Activated naive CD4-positive, alpha-beta T cell treated with Interleukin-2 at 50 U/mL for 16 hours (primary cell): Measurements from ENCODE around the gene RAB6B.

Experiments
- DNase-seq: peaks from one replicate; pipeline ENCODE4 v3.0.0-alpha.2; 2020

Gene RAB6B

GRCh38 chr3:133855772-133856171 is 39.9 kb downstream of the RAB6B start:
- DNase-seq, result no peak

- DNase-seq, result no peak
Measured at GRCh38 chr3:133855002-133855370, 40.7 kb downstream of the RAB6B start.

- no peak for DNase-seq
Measured at GRCh38 chr3:133854264-133855001, 41.2 kb downstream of the RAB6B start.

DNA sequence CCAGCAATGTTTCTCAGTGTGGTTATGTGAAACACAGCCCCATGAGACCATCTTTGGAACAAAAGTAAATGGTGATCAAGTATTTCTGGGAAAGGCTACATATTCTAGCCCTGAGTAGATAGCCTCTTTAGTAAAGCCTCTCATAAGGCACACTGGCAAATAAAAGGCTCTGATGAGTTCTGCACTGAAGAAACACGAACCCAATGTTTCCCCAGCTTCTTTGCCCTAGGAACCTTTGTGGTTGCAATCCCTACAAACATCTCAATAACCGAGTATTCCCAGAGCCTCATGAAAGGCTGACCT is 41.8 kb downstream of the RAB6B start:
- no peak for DNase-seq

DNA sequence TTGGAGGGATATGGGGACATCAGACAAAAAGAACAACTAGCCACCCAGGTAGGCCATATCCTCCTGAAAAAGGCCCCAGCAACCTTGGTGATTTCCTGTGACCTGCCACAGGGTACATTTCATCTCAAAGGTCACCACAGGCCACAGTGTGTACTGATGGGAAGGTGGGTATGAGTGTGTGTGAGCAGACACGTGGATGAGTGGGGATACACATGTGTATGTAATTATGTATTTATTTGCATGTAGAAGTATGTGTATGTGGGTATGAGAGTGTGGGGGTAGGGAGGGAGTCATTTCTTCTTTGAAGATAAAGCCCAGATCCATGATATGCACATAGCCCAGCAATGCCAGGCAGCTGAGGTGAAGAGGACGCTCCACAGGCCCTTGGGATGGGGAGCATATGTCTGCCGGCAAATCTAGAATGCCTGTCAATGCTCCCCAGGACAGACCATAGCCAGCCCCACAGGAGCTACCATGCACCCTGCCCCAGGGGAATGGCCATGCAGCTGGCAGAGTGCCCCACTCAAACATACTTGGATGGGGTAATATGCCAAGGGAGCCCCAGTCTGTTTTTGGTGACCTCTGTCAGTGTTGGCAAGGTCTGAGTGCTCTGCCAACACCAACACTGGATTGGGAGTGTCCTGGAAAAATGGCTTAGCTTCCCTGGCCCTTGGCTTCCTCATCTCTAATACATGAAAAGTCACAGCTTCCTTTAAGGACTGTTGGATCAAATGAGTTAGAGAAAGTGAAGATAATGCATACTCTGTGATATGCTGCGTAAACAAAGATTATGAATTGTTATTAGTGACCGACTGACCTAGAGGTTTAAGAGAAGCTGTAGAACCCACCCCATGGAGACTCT is 42.4 kb downstream of the RAB6B start:
- DNase-seq, result no peak

DNA sequence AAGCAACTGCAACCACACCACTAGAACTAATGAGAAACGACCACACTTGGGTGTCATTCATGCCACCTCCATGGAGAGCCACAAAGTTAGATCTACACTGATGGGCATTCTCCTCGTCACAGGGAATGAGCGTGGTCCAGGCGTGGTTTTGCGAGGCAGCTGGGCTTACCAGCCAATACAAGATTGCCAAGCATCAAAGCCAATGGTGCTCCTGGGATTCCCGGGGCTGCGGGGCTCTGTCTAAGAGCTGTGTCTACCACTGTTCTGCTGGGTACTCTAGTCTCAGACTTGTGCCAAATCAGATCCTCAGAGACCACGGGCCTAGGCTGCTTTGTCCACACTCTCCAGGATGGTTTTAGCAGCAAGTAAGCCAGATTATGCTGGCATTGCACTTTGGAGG is 43.8 kb downstream of the RAB6B start:
- no peak for DNase-seq

- no peak for DNase-seq
Measured at GRCh38 chr3:133851266-133851906, 44.3 kb downstream of the RAB6B start.

DNA sequence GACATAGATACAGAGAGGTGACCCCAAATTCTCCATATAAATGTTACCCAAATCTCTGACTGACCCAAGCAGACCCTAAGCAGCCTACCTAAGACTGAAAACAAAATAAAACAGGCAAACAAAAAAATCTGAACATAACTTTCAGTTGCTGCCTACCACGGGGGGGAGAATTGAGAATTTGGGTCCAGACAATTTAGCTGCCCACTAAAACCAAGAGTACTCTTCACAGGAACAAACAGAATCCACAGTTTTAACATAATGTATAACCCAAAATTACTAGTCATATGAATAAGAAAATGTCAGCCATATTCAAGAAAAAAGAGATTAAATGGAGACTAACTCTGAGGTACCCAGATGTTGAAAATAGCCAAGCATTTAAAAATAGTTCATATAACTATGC is 45.6 kb downstream of the RAB6B start:
- DNase-seq, result no peak

DNA sequence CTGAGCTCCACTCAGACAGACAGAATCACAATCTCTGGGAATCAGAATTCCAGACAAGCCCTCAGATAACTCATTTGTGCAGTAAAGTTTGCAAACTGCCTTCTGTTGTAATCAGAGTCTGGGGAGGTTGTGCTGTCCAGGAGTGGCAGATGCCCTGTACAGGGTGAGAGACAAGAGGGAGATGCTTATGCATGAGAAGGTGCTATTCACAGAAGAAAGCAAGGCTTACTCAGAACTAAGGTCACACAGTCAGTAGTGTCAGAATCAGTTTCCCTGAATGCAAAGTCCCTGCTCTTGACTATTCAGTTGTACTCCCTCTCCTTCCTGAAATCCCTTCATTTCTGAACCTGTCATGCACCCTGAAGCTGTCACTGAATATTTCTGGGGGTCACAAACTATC is 46.3 kb downstream of the RAB6B start:
- no peak for DNase-seq

DNA sequence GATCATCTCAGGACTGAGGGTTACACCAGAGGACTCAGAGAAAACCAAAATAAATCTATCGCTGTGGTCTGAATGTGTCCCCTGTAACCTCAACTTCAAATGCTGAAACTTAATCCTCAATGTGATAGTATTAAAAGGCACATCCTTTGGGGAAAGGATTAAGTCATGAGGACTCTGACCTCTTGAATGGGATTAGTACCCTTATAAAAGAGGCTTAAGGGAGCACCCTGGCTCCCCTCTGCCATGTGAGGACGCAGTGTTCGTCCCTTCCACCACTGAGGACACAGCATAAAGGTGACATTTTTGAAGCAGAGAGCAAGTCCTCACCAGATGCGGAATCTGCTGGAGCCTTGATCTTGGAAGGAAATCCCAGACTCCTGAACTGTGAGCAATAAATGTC is 50.6 kb downstream of the RAB6B start:
- no peak for DNase-seq

DNA sequence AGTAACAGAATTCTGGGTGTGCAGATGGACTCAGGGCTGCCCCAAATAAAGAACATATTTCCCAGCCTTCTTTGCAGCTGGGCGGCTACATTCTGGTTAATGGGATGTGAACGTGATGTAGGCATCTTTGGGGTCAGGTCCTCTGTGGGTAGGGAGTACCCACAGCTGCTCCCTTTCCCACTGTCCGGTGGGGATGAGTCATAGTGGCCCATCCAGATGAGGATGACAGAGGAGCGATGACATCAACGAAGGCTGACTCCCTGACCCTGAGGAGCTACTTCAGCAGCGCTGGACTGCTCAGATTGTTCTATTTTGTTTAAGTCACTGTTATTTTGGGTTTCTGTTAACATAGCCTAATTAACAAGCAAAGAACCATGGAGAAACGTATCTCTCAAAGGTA is 52.0 kb downstream of the RAB6B start:
- DNase-seq, result no peak

GRCh38 chr3:133842158-133842557 is 53.5 kb downstream of the RAB6B start:
- no peak for DNase-seq

DNA sequence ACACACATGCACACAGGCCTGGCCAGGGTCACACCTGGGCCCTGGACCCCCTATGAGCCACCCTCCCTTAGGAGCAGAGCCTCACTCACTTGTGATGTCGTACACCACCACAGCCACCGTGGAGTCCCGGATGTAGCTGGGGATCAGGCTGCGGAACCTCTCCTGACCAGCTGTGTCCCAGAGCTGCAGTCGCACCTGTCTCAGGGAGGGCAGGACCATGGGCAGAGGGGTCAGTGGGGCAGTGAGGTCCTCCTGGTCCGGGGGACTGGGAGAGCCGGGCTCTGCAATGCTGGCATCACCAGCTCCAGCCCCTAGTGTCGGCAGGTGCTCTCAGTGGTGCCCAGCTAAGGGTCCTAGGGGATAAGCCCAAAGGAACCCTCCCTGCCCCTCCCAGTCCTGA is 54.5 kb downstream of the RAB6B start:
- DNase-seq, result no peak

GRCh38 chr3:133840767-133841166 is 54.9 kb downstream of the RAB6B start:
- DNase-seq, result no peak

DNA sequence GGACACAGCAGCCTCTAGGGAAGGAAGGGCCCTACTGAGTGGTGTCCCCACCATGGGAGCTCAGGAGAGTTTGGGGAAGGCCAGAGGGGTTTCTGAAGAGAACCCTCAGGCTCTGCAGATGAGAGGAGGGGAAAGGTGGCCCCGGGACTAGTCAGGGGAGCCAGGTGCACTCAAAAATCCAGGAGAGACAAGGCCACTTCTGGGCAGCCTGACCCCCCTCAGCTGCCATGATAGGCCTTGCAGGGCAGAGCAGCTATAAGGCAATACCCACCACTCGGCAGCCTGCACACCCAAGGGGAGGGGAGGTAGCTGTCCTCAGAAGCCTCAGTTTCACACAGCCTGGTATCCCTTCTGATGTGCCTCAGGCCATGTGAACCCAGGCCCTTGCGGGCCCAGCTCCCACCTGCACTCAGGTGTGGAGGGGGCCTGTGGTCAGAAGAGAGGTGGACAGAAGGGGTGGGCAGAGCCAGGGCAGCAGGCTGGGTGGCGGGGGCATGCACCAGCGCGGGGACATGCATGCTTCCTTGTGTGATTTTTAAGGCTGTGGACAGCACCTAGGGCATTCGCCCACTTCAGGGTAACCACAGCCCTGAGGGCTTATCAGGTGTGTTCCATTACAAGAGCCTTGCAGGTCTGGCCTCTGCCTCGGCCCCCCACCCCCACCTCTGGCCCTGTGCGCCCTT is 55.5 kb downstream of the RAB6B start:
- DNase-seq, result no peak

DNA sequence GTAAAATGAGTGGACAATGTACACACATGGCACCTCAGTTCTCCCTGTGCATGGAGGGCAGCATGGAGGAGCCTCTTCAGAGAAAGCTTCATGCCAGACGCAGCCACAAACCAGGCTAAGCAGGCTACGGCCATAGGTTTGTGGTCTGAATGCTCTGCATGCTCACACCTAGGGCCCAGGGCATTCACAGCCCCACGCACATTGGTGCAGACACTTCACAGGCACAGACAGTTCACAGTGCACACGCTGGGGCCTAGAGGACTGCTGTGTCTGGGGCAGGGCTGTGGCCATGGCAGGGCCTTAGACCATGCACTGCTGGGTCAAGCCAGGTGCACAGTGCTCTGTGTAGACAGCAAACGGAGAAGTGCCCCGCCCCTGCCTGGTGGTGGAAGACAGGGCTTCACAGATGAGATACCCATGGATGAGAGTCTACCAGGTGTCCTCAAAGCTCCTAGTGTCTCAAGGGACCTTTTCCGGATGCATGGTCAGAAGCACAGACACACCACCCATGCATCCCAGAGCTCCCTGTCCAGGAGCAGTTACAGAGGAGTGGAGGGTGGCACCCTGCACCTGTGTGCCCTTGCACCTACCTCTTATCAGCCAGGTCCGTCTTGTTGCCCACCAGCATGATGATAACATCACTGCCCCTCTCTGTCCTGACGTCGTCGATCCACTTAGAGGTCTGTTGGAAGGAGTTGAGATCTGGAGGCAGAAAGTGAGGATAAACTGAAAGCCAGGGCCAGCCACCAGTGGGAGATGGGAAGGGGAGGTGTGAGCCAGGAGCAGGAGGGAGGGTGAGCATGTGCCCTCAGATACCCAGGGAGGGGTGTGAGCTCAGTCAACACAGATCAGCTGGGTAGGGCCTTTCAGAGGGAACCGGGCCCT is 56.5 kb downstream of the RAB6B start:
- DNase-seq, result no peak

- no peak for DNase-seq
Measured at GRCh38 chr3:133838296-133838789, 57.3 kb downstream of the RAB6B start.

DNA sequence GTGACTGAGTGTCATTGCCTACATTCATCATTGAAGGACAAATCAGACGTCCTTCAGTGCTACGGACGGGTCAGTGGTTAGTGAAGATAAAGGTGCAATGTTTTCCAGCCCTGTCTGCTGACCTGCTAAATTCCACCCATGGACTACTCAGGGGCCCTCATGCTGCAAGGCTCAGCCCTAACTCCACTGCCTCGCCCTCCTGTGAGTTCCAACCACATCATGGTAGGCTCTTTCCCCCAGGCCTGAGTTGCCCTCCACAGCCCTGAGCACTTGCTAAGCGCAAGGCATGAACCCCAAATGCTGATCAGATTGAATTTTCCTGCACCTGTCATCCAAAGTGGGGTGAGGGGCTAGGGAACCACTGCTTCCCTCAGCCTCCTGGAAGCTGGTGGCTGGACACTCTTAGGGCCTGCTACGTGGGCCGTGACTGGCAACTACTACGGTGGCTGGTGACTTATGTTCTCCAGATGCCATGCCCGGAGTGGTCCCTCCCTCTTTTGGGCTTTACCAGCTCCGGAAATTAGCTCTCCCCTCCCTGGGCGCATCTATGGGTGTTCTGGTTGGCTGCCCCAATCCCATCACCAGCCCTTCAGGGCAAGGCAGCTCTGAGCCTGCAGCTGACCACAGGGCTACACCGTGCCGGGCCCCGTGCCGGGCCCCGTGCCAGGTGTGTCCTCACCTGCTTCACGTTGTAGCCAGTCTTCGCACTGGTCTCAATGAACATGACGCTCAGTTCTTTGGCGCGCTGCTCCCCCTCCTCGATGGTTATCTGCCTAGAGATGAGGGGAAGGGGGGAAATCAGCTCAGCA is 58.0 kb downstream of the RAB6B start:
- DNase-seq, result no peak

DNA sequence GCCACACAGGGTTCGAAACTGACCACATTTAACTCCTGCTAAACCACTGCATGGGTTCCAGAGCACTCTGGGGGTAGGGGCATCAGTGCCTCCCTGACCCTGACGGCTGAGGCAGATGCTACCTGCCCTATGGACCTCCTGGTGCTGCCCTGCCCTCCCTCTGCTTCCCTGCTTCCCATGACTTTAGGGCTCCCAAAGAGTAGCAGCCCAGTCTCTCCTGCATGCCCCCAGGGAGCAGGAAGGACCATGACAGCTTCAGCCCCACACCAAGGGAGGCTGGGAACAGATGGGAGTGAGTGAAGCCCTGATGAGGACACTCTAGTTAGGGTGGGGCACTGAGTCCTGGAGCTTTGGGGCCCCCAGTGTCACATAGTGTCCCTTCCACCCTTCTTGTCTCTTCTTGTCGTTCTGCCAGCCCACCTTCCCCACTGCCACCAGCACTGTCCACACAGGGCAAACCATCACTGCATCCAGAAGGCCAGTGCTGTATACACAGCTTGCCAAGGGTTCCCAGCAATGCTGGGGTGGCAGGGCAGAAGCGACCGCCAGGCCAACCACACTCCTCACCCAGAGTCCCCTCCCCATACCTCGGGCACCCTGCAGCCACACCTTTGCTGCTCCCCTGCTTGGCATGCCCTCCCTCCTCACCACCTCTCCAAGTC is 59.1 kb downstream of the RAB6B start:
- no peak for DNase-seq

GRCh38 chr3:133835961-133836360 is 59.7 kb downstream of the RAB6B start:
- DNase-seq, result no peak

DNA sequence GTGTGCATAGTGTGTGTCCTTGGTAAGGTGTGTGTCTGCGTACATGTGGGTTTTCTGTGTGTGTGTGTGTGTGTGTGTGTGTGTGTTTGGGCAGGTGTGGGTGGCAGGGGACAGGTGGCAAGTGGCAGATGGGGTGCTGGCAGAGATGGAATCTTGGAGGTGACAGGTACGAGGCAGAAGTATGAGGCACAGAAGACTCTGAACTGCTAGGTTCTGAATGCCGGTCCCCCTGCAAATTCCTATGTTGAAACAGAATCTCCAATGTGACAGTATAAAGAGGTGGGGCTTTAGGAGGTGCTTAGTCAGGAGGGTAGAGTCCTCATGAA is 60.3 kb downstream of the RAB6B start:
- no peak for DNase-seq
